KOPT-K1 (cell line): ENCODE data around the gene C1QTNF2.

Experiments used
- H3K27ac ChIP-seq: fragments of 200-600 bp; sonication (generic); 2 replicates; pipeline ENCODE4 v1.5.1; 2016; ENCODE audit warnings: antibody characterized with exemption, mild to moderate bottlenecking, low read depth, low read length; ENCODE audit not compliant: poor library complexity, severe bottlenecking
- H3K36me3 ChIP-seq: fragments of 200-600 bp; sonication (generic); 2 replicates; pipeline ENCODE4 v1.5.1; 2017; ENCODE audit warnings: antibody characterized with exemption, mild to moderate bottlenecking, low read length, moderate library complexity; ENCODE audit not compliant: insufficient read depth
- H3K9me3 ChIP-seq: fragments of 200-600 bp; sonication (generic); 2 replicates; pipeline ENCODE4 v1.5.1; 2017; ENCODE audit warnings: antibody characterized with exemption, low read length, mild to moderate bottlenecking; ENCODE audit not compliant: insufficient read depth, poor library complexity, severe bottlenecking

Gene C1QTNF2

DNA sequence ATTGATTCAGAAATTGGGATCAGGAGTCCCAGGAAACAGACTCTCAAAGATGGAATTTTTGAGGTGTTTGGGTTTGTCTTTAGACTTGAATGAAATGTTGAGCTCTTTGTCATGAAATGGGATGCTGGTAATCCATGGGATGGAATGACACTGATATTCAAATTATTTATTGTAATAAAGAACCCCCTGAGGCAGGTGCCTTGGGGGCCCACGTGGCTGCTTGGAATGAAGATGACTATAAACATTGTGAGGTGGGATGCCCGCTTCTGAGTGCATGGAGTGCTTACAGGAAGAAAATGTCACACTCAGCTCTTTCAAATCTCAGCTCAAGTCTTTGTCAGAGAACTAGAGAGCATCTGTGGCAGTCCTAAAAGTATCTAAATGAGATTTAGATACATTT is 9.6 kb upstream of the C1QTNF2 start:
- Histone ChIP-seq H3K9me3 (no peaks in the 10 kb centered on the region), H3K36me3 (no peaks in the 10 kb centered on the region), H3K27ac (no peak overlapping the region)

GRCh38 chr5:160379511-160379910 is 9.1 kb upstream of the C1QTNF2 start:
- no peak overlapping the region for H3K27ac ChIP-seq
- no peaks in the 10 kb centered on the region for H3K36me3 ChIP-seq

DNA sequence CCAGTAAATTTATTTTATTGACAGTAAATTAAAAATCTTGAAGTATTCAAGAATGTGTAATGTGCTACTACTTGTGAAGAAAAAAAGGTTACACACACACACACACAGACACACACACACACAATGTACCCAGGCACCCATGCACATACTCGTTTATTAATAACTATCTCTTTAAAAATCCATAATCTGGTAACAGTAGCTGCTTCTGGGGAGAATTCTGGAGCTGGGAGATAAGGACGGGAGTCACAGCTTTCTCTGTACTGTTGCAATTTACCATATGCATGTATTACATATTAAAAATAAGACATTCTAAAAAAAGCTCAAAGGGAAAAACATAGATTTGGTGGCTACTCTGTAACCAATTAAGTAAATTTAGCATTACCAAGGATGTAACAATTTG is 7.9 kb upstream of the C1QTNF2 start:
- H3K36me3 ChIP-seq = no peaks in the 10 kb centered on the region
- H3K9me3 ChIP-seq = no peaks in the 10 kb centered on the region

More at GRCh38 chr5:160379511-160379910, 9.1 kb upstream of the C1QTNF2 start:
- H3K9me3 ChIP-seq = no peaks in the 10 kb centered on the region

DNA sequence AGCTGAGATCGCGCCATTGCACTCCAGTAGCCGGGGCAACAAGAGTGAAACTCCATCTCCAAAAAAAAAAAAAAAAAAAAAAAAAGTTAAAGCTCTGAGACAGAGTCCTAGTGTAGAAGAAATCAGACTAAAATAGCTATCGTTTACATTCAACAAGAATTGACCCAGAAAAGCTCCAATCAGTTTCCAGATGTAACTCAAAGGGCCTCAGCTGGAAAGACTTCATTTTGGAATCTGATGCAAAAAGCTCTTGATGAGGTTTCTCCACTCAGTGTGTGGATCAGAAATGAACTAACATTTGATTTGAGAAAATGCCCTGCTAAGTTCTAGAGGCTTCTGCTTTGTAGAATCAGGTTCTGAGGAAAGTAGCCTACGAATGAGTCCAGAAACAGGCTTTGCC is 7.2 kb upstream of the C1QTNF2 start:
- Histone ChIP-seq H3K27ac (no peak overlapping the region), H3K36me3 (no peaks in the 10 kb centered on the region), H3K9me3 (no peaks in the 10 kb centered on the region)

More for the DNA sequence above, 7.9 kb upstream of the C1QTNF2 start:
- H3K27ac ChIP-seq = no peak overlapping the region

DNA sequence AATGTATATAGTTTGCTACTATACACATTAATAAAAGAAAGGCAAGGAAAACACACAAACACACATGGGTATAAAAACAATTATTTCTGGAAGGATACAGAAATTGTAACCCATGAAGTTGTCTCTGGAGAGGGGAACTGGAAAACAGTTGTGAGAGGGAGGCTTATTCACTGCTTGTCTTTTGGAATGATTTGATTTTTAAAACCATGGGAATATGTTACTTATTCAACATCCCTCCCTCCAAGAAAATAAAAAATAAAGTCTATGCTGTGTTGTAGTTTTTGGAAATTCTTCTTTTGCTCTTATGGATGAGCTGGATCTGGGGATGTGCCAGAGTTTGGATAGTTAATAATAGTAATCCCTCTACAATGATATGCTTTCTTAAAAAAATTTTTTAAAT is 6.0 kb upstream of the C1QTNF2 start:
- Histone ChIP-seq H3K9me3 (no peaks in the 10 kb centered on the region), H3K27ac (no peak overlapping the region), H3K36me3 (no peaks in the 10 kb centered on the region)

- H3K36me3 ChIP-seq = no peaks in the 10 kb centered on the region
- no peak overlapping the region for H3K27ac ChIP-seq
- H3K9me3 ChIP-seq = no peaks in the 10 kb centered on the region
These were observed 5.3 kb upstream of the C1QTNF2 start for GRCh38 chr5:160375701-160376100.

DNA sequence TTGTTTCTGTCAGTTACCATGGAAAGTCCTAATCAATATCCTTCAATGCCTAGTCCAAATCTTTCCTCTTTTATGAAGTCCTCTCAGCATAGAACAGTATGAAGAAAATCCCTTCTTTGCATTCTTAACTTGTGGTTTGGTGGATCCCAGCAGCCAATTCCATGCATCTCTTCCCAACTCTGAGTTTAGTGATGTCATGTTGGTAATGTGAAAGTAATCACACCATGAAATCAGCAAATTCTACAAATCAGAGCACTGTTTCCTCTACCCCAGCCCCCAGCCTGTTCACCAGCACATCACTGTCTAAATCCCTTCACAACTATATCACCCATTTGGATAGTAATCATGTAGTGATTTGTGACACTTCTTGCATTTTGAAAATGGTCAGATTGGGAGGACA is 4.7 kb upstream of the C1QTNF2 start:
- H3K9me3 ChIP-seq = no peaks in the 10 kb centered on the region
- H3K27ac ChIP-seq = no peak overlapping the region
- no peaks in the 10 kb centered on the region for H3K36me3 ChIP-seq

DNA sequence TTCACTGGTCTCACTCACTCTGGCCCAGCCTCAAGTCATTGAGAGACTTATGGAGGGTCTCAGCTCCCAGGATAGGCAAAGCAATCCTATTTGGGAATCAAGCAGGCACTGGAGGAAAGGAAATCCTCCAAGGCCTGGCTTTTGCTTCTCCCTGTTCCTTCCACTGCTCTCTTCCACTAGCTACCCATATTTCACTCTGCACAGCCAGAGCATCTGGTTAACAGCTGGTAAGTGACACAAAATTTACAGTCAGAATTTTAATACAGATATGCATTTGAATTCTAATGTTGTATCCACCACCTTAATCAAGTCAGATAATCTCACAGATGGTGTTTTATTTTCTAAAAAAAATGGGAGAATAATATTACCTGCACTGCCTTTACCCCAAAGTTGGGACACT is 868 bp upstream of the C1QTNF2 start:
- Histone ChIP-seq H3K27ac (no peak overlapping the region), H3K36me3 (no peaks in the 10 kb centered on the region), H3K9me3 (no peaks in the 10 kb centered on the region)

DNA sequence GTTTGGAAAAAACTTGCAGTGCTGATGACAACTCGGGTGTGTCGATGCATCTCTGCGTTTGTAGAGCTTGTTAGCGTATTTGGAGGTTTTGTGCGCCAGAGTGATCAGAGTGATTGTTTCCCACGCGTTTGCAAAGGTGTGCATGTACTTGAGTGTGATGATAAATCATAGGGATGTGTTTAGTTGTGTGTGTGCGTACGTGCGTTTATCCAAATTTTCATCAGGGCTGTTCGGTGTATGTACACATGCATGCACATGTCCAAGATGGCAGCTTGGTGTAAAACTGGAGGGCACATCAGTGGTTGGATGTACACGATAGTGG is 248 bp upstream of the C1QTNF2 start:
- Histone ChIP-seq H3K27ac (no peak overlapping the region), H3K9me3 (no peaks in the 10 kb centered on the region), H3K36me3 (no peaks in the 10 kb centered on the region)

DNA sequence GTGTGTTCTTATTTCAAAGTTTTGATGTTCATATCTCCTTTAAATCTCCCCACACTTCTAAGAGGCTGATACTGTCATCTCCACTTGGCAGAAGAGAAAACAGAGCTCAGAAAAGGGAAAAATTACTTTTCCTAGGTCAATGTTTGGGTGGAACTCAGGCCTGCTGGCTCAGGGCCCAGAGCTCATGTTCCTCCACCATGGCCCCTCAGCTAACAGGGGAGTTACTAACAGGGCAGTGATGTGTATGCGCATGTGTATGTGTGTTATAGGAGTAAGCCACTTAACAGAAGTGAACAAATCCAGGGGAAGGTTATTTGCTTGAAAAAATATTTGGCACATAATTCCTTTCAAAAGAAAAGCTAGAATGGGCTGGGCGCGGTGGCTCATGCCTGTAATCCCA is 2.5 kb downstream of the C1QTNF2 start:
- H3K9me3 ChIP-seq = no peaks in the 10 kb centered on the region
- no peak overlapping the region for H3K27ac ChIP-seq
- H3K36me3 ChIP-seq = no peaks in the 10 kb centered on the region

DNA sequence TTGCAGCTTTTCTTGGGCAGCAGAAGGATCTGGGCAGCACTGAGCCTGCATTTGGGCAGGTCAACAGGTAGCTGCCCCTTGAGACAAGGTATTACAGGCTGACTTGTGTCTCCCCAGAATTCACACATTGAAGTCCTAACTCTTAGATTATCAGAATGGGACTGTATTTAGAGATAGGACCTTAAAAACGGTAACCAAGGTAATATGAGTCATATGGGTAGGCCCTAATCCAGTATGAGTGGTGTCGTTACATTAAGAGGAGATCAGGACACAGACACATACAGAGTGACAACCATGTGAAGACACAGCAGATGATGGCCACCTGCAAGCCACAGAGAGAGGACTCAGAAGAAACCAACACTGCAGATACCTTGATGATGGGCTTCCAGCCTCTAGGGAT is 3.2 kb downstream of the C1QTNF2 start:
- Histone ChIP-seq H3K9me3 (no peaks in the 10 kb centered on the region), H3K27ac (no peak overlapping the region), H3K36me3 (no peaks in the 10 kb centered on the region)

- Histone ChIP-seq H3K36me3 (no peaks in the 10 kb centered on the region), H3K9me3 (no peaks in the 10 kb centered on the region), H3K27ac (no peak overlapping the region)
These were observed 4.2 kb downstream of the C1QTNF2 start for GRCh38 chr5:160366230-160366629.

DNA sequence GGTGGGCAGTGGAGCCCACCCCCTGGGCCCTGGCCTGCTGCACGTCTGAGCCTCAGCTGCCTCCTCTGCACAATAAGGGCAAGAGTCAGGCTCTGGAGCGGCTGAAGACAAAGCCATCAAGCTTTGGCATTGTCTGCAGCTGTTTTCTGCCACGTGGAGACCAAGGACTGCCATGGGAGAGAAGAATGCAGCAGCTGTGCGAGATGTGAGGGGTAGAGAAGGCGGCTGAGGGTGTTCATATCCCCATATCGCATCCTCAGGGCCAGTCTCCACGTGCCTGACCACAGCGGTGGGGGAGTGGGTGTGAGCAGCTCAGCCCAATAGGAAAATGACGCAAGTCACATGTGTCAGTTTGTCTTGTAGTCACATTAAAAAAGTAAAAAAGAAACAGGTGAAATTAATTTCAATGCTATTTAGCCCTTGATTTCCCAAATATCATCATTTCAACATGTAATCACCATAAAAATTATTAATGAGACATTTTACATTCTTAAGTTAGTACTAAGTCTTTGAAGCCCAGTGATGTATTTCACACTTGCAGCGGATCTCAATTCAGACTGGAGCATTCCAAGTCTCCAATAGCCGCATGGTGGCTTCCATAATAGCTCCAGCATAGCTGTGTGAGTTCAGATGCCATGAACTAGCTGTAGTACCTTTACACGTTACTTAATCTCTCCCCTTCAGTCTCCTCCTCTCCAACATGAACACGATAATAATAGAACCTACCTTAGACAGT is 6.6 kb downstream of the C1QTNF2 start:
- H3K27ac ChIP-seq = no peak overlapping the region
- no peaks in the 10 kb centered on the region for H3K9me3 ChIP-seq
- no peaks in the 10 kb centered on the region for H3K36me3 ChIP-seq

- no peaks in the 10 kb centered on the region for H3K9me3 ChIP-seq
- no peaks in the 10 kb centered on the region for H3K36me3 ChIP-seq
- no peak overlapping the region for H3K27ac ChIP-seq
These were observed 7.2 kb downstream of the C1QTNF2 start for GRCh38 chr5:160363211-160363610.

DNA sequence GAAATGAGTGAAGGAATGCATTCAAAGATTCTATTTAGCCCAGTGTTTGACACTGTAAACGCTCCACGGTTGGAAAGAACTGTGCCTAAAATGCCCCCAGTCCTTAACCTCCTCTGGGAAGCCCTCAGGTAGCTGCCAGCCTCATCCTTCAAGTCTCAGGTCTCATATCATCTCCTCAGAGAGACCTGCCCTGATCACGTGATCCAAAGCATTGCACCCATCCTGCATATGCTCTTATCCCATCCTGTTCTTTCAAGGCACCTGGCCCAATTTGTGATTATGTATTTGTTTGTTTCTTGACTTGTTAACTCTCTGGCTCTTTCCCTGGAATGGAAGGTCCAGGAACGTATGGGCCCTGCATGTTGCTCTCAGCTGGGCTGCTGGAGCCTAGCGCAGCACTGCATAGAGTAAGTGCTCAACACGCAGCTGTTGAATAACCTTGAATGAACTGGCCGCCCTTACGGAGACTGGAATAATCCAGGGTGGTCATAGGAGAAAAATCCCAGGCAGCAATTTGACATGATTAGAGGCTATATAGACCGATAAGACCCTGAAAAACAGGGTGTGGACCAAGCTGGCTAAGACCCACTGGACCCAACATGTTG is 8.7 kb downstream of the C1QTNF2 start:
- H3K36me3 ChIP-seq = no peaks in the 10 kb centered on the region
- no peaks in the 10 kb centered on the region for H3K9me3 ChIP-seq
- no peak overlapping the region for H3K27ac ChIP-seq

DNA sequence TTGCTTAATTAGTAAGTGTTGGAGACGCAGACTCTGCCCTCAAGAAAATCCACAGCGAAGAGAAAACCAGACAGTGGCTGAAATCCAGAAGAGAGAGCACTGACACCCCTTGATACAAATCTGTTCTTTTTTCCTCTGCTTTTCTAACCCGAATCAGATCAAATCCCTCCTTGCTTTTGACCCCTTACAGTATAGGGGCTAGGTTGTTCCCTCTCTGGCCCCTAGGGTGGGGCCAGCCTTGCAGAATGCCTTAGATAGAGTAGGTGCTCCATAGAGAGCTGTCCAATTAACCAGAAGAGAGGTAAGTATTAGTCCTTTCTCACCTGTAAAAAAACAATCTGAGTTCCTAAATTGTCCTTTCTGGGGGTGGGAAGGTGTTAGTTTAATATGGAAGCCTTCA is 10.1 kb downstream of the C1QTNF2 start:
- Histone ChIP-seq H3K27ac (no peak overlapping the region), H3K36me3 (no peaks in the 10 kb centered on the region), H3K9me3 (no peaks in the 10 kb centered on the region)
